ENCODE results near the gene ARHGEF4.
A peak's percentile ranks its signal among the peaks of the same experiment; 100 is the strongest.

The ARHGEF4 gene, protein sequence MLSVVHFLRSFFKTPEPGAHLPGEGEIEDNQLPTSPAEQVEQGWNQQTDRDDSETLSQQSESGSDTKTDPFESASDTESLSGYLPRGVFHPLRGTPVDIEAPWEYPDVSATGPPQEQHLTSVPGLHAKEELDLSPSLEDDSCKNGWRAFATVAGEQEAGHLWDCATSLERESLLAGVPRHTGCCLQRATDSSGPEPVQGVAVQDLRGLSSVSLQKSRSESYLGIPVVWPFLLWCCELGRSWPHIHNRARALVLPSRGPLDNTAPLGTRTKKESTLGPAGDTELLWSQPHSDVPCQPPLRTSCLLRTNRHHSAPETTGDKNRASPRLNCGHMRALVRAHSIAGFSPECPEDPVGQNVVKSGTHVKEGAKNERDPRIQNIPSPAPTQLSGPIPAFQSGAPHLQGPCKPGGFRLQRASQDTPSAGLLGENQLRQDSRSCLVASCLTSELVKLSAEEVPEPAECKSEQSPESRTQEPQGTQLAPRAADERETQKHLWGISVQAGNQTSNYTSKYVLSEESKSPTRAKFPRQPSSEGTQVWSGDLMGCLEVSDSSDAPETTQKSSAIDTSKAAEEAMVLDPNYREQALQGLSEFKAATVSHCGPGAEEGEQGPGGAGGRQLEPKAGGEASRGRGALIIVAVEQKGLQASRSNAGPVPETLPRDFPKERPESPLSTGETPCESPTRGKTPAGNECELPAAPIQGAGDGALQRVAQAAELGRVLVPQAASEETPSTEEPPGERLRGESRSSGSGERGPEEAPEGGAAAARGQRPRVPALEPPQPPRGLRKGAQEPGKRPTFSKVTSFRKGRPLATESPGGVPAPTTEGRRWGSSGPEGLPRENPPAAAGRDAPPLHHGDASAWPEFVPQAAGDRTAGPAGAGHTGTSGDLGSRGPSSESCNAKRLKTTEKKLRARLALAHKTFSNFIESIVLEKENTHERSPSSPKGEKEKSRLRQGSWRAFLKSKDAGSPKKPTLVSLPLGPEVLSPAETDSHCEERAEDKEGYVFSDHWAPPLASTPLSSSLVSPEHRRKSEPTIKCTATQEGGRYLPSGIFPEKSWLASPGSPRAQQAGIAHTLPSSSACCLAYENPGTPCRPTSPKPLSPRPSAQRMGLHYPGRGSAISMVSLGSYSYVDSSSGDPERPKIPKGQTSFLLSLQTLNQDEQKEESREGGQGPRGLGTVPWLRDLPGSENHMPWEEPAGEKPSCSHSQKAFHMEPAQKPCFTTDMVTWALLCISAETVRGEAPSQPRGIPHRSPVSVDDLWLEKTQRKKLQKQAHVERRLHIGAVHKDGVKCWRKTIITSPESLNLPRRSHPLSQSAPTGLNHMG (N-terminal part only)

DNA sequence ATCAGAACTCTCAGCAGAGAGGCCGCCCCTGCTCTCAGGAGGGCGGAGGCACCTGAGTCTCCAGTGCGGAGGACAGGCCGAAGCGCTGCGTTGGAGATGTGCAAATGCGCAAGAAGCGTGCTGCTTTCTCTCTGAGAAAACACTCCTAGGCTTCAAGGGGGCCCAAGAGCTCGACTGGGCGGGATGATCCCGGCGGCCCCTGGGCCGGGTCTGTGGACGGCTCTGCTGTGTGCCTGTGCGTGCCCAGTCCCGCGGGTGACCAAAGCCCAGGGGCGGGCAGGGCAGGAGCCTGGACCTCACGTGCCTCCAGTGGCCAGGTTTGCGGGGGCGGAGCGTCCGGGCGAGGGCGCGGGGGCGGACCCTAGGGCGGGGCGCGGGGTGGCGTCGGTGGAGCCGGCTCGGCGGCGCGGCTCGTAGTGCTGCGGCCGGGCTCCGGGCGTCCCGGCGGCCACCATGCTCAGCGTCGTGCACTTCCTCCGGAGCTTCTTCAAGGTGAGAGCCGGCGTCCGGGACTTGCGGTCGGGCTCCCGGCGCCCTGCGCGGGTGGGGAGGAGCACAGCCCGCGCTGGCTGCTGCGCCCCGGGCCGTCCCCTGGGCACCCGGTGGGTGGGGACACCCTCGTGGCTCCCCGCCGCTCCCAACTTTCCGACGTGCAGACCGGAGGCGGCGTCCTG, at the start of gene ARHGEF4:
ARHGEF4 (plus strand) TSS at position 414 of the 674 bp plus-strand sequence; CDS start at position 454, 40 bp downstream.
- peak; percentile 57 for DNase-seq (ENCODE audit: low spot score)

DNA sequence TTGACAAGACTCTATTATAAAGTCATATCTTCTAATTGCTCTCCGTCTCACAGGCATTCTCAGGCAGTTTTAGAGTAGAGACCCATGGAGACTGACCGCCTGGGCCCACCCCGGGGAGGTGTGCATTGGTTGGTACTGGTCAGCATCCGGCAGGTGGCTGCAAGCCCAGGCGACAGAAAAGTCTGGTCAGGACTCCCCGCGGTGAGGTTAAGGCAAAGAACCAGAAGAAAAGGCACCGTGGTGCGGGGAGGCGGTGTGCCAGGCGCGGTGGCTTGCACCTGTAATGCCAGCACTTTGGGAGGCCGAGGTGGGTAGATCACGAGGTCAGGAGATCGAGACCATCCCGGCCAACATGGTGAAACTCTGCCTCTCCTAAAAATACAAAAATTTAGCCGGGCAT, 48.9 kb upstream of the ARHGEF4 start:
- no peak for DNase-seq (ENCODE audit: low spot score)

DNA sequence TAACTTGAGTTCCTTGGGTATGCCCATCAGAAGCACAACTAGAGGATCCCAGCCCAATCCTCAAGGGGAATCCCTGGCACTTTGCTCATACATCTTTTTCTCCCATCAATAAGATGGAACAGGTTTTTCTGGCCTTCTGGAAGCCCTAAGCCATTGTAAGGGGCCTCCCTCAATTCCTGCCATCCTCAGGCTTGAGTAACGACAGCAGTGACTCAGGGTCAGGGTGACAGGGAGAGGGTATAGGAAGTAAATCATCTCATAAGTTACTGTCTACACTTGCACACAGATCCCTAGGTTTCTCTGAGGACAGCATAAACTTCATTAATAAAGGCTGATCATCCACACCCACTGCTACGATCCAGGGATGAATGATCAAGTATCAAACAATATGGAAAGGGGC, 46.4 kb upstream of the ARHGEF4 start:
- DNase-seq (ENCODE audit: low spot score), result no peak

DNA sequence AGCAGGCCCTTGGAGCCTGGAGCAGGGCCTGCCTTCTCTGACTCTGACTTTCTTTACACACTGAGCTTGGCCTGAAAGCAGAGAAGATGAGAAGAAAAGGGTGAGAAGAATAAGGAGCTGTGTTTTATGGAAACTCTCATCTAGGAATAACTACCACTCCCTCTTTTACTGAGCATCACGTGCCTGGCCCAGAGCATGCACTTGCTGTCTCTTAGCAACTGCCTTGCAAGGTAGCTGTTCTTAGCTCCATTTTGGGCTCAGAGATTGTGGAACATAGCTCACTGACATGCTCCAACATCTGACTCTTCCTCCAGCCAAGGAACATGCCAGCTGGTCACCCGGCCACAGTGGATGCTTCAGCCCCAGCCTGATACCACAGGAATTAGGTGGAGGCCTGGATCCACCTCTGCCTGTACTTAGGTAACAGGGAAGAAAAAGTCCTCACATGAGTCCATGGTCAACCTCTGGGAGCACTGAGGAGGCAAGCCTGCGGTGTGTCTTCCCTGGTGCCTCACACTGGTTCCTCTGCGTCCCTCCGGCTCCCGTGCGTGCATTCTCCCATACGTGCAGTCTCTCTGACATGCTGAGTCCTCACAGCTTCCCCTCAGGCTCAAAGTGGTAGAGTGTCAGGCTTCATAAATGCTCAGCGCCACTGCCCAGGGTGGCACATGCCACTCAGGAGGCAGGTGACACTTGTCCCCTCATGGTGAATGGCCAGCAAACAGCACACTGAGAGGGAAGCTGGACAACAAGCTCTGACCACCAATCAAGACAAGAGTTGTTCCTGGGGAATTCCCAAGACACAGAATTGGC, 45.7 kb upstream of the ARHGEF4 start:
- no peak for DNase-seq (ENCODE audit: low spot score)

DNA sequence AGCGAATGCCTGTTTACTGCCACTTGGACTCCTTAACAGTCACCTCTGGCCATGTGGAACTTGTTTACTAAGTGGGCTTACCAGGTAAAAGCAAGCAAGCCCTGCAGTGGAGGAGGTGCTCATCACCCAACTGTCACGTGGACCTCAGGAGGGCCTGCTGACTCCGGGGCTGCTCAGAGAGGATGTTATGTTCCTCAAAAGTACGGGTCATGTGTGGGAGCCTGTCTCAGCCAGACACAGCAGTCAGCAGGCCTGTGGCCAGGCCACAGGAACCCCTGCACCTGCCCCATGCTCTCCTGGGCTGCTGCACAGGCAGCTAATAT, 45.1 kb upstream of the ARHGEF4 start:
- no peak for DNase-seq (ENCODE audit: low spot score)

DNA sequence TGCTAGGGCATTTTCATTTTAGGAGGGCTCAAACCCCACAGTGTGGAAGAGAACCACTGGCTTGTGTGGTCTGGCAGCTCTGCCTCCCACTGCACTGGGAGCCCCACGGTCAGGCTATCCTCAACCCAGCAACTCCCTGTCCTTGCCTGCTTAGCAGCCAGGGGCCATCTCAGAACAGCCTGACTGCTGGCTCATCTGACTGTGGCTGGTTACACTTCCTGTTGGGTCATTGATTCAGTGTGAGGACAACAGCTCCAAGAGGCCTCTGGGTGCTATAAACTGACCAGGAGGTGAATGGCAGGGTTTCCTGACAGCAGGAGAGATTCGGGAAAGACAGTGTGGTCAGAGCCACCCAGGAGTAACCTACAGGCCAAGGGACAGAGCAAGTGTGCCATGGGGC, 41.3 kb upstream of the ARHGEF4 start:
- no peak for DNase-seq (ENCODE audit: low spot score)

DNA sequence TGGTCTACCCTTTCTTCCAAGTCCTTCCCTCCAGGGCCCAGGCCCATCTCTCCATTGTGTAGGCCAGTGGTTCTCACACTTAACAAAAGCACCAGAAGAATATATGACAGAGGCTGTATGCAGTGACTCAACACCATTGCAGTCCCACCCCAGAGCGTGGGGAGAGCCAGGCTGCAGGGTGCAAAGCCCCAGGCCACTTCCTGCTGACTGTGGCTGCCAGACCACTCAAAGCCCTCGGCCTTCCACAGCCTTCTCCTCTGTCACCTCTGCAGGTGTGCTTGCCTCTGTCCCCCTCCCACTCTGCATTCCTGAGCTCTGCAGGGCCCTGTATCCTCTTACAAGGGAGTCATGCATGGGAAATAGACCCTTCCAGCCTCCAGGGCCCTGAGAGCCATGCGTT, 40.4 kb upstream of the ARHGEF4 start:
- no peak for DNase-seq (ENCODE audit: low spot score)

DNA sequence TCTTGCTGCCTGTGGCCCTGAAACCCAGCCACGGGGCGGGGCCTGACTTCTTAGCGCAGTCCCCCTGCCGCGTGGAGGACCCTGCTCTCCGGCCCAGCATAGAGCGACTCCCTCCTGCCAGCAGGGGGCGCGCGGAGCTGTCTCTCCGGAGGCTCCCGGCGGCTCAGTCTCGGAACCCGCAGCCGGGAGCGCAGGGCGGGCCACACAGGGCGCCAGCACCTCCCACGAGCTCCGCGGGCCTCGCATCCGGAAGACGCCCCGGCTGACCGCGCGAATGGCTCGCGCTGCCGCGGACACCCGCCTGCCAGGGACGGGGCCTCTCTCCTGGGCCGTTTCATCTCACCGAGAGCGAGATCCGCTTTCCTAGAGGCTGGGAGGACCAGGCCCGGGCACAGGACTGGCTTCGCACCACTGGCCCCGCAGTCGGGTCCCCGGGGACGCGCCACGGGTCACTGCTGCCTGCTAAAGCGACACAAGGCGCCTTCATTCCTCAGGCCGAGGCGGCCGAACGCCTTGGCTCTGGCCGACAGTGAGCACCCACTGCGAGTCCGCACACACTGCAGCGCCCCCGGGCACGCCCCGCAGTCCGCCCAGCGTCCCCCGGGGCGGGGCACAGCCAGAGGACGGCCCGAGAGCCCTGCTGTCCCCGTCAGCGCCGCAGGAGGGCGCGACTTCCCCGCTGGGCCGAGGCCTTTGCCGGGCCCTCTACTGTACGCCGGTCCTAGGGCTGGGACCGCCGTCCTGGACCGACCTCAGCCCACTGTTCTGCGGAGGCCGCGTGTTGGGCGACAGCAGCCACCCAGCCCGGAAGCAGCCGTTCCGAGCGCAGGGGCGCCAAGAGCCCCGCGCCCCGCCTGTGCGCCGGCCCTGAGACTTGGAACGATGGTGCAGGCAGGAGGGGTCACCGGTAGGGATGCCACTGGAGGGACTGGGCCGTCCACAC, 39.0 kb upstream of the ARHGEF4 start:
- peak; percentile 95 for DNase-seq (ENCODE audit: low spot score)

DNA sequence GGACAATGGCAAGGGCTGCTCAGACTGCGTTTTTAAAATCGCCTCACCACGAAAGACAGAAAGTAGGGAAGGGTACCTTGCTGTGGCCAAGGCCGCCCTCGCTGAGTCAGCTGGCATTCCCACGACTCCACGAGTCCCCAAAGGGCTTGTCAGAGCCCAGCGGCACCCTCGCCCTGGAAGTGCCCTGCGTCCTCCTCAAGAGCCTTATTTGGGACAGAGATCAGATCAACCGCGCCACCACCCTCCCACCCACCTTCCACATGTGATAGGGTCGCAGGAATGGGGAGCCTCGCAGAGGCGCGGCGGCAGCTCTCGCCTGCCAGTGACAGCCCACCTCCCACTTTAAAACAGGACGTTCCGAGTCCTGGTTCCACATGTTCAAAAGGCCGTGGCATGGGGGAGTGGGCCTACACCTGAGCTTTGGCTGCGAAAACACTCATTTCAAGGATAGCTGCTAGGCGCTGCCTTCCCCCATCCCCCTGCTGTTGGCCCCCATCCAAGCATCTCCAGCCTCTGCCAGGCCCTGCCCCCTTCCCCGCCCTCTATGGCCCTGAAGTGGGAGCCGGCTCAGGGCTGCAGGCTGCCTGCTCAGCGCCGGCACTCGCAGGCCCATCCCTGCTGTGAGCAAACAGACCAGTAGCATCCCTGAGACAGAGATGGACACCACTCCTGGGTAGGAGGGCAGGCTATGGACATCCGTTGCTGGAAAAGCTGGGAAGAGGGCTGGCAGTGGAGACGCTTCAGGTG, 38.1 kb upstream of the ARHGEF4 start:
- DNase-seq (ENCODE audit: low spot score), result no peak

DNA sequence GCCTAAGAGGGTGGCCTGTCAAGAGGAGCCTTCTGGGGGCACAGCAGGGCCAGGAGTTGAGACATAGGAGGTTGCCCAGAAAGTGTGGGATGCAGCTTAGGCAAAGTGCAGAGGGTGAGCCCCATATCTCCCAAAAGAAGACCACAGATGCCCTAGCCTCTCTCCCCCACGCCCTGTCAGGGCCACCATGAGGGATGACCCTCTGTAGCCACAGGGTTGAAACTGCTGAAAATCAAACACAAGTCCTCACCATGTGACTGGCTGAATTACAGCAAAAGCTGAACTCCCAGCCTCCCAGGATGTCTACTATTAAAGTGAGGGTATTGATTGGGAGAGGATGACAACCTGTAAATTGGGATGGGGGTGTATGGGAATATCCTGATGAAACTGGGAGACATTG, 37.4 kb upstream of the ARHGEF4 start:
- no peak for DNase-seq (ENCODE audit: low spot score)

DNA sequence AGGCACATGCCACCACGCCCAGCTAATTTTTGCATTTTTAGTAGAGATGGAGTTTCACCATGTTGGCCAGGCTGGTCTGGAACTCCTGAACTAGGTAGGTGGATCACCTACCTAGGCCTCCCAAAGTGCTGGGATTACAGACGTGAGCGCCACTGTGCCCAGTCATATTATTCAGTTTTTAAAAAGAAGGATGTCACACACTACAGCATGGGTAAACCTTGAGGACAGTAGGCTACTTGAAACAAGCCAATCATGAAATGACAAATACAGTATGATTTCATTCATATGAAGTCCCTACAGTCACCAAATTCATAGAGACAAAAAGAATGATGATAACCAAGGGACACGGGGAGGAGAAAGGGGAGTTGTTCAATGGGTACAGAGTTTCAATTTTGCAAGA, 31.1 kb upstream of the ARHGEF4 start:
- DNase-seq (ENCODE audit: low spot score), result no peak

DNA sequence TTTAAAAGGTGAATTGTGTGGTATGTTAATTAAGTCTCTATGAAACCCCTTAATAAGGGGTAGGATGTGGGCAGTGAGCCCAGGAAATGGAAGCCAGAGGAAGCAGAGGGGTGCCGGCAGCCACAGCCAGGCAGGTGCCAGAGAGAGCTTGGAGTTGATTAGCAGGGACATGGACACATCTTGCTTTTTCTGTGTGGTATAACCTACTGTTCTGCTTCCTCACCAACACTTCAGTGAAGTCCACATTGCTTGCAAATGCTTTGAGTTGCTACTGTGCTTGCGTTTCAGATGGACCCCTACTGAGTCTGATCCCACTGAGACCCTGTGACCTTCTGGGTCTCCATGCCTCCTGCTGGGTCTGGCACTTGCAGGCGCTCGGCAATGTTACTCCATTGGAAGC, 30.3 kb upstream of the ARHGEF4 start:
- no peak for DNase-seq (ENCODE audit: low spot score)

DNA sequence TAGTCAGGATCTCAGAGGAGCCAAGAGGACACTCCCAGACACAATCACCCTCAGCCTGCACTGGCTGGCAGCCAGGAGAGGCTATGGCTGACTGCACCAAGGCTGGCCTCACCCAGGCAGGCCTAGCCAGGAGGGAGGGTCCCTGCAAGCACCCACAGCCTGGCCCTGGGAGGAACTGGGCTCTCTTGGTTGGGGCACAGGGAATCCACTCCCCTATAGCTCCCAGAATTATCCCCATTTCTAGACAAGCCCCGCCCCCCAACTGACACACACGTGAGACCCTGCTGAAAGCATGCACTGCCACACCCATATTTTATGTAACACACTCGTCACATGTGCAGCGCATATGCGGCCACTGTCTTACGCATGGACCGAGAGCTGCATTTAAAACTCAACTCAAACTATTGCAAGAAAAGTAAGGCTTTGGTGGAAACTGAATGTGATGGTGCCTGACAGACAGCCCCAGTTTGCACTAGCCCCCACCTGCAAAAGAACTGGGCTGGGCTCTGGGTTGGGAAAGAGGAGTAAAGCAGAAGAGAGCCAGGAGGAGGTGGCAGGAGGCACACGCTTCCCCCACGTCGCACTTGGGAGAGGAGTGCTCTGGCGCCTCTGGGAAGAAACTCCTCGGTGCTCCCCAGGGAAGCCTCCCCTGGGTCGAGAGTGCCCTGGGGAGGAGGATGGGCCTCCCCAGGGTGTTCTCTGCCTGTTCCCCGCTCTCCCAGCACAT, 28.9 kb upstream of the ARHGEF4 start:
- peak; percentile 9 for DNase-seq (ENCODE audit: low spot score)

DNA sequence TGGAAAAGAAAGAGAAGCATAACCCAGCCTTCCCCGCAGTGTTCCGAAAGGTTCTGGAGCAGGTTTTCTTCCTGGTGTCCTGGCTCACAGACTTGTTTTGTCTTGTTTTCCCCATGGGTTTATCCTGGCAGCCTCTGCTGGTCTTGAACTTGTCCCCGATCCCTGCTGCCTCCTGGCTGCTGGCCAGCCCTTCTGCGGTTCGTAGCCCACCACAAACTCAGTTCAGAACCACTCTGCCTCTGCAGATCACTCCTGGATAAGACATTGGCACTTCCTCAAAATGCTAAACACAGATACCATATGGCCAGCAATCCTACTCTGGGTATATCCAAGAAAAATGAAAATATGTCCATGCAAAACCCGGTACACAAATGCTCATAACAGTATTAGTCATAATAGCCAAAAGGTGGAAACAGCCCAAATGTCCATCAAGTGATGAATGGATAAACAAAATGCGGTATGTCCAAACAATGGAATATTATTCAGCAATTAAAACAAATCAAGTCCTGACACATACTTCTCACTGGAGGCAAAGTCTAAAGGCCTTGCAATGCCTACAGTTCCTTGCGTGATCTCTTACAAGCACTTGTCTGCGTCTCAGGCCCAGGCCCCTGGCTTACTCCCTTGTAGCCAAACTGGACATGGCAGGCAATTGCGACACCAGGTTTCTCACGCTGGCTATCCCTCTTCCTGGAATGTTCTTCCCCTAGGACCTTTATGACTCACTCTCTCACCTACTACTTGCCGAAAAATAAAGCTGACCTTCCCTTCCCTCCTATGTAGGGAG, 28.0 kb upstream of the ARHGEF4 start:
- DNase-seq (ENCODE audit: low spot score), result no peak

DNA sequence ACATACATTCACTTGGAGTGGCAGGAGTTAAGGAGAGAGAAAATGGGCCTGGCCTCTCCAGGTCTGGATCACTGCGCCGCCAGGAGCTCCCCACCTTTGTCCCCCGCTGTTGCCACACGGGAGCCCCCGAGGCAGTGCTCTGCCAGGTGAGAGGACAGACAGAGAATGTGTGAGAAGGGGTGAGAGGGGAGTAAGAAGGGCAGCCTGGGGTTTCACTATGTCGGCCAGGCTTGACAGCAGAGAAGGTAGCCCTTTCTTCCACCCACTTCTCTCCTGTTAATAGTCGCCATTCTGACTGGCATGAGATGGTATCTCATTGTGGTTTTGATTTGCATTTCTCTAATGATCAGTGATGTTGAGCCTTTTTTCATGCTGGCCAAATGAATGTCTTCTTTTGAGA, 26.2 kb upstream of the ARHGEF4 start:
- no peak for DNase-seq (ENCODE audit: low spot score)

DNA sequence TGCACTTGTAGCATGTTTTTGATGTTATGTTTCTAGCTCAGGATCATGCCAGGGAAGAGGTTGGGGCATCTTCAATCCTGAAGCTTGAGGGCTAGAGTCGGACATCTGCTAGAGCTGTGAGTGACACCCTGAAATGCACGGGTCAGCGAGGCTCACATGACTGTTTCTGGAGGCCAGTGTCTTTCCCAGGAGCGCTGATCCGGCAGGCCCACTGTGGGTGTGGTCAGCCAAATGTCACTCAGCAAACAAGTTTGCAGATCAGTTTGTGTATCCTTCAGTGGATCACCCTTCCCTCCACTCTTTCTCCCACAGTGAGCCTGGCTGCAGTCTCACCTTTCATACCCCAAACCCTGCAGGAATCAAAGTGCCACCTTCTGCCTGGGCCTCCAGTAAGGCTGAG, 23.0 kb upstream of the ARHGEF4 start:
- no peak for DNase-seq (ENCODE audit: low spot score)

DNA sequence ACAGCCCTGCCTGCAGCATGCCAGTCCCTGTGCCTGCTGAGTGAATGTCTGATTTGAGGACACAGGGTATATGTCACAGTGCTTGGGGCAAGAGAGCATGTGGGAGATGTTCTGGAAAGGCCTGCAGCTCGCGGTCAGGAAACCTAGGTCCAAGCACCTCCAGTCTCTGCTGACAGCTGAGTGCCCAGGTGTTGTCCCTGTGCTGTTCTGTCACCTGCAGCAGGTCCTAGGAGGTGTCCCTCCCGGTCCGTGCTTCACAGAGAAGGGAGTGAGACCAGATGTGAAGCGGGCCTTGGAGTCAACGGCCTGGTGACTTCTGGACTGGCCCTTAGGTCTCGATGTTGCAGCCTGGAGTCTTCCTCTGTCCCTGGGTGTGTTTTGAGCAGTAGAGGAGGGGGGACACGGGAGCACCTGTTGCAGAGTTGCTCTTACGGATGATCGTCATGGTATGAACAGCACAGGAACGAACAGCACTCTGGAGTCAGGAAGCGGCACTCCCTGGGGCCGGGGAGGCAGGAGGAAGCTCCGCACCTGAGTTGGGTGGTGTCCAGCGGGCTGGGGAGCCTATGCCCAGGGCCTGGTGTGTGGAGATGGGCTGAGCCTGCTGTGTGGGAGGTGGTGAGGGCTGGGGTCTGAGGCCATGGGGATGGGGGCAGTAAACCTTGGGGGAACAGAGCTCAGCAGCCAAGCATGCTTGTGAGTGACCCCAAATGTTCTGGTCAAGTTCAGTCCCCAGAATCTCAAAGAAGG, 21.6 kb upstream of the ARHGEF4 start:
- no peak for DNase-seq (ENCODE audit: low spot score)
